Upper lobe of left lung (tissue), 6 donors: ENCODE data around the gene TMPRSS7. TPM values are rescaled to one million over a fixed set of nuclear protein-coding genes. Genes with fewer than 3 reads are reported as not detected.

Experiments
- ATAC-seq, 2 donors: fragments of 200-7000 bp; cut with Tn5 transposase; one replicate each; pipeline ENCODE4 v1.9.1; 2022; ENCODE audit warnings: mild to moderate bottlenecking in 2 of 2, moderate library complexity in 2 of 2; ENCODE audit not compliant: low FRiP score in 2 of 2
- DNase-seq, 2 donors: peaks; one replicate each; pipeline ENCODE4 v3.0.0-alpha.2; 2019 to 2020
- H3K27ac ChIP-seq, 4 donors: fragments of 200-600 bp; sonication (generic); one replicate each; pipeline ENCODE4 v1.5.1; 2016 to 2019
- H3K27me3 ChIP-seq, 4 donors: fragments of 200-600 bp; sonication (generic); one replicate each; pipeline ENCODE4 v1.5.1; 2017 to 2019
- H3K36me3 ChIP-seq, 4 donors: fragments of 200-600 bp; sonication (generic); one replicate each; pipeline ENCODE4 v1.5.1; 2016 to 2019
- H3K4me1 ChIP-seq, 4 donors: fragments of 200-600 bp; sonication (generic); one replicate each; pipeline ENCODE4 v1.5.1; 2018 to 2019
- H3K4me3 ChIP-seq, 4 donors: fragments of 200-600 bp; sonication (generic); one replicate each; pipeline ENCODE4 v1.5.1; 2017 to 2019; ENCODE audit warnings: mild to moderate bottlenecking in 2 of 4, moderate library complexity in 1 of 4
- H3K9me3 ChIP-seq, 4 donors: fragments of 200-600 bp; sonication (generic); one replicate each; pipeline ENCODE4 v1.5.1; 2018 to 2019
- EP300 ChIP-seq, 4 donors: sonication (generic); formaldehyde crosslinking; IDR thresholded peaks; one replicate each; pipeline ENCODE4 v1.5.1; 2017; ENCODE audit warnings: antibody characterized with exemption in 4 of 4, control low read depth in 2 of 4
- POLR2A ChIP-seq, 4 donors: fragments of 450-650 bp; IDR thresholded peaks; one replicate each; pipeline ENCODE4 v1.5.1; 2016 to 2017; ENCODE audit warnings: antibody characterized with exemption in 4 of 4, mild to moderate bottlenecking in 2 of 4
- POLR2AphosphoS5 ChIP-seq, 2 donors: sonication (generic); formaldehyde crosslinking; IDR thresholded peaks; one replicate each; pipeline ENCODE4 v1.5.1; 2017; ENCODE audit warnings: antibody characterized with exemption in 2 of 2
- WGBS, 2 donors: methylation state at CpG; one replicate each; pipeline ENCODE4 v1.1.5; 2017 to 2018; 5-methylcytosine and 5-hydroxymethylcytosine counted together
- total RNA-seq, 6 donors: library from RNA; depleted of rRNA in 4 of 6; stranded (reverse); fragments of >200 nt in 4 of 6; gene quantifications; one replicate each; pipeline versions ENCODE4 v1.1.0 to v1.2.1, GENCODE V29; 2016 to 2021
- TF ChIP-seq, protein P1 (sequence below), 6 experiments: fragments of 450-650 bp in 4 of 6; fragments of 200-600 bp in 2 of 6; sonication (generic) in 2 of 6; IDR thresholded peaks; one replicate each; pipeline ENCODE4 v1.5.1; 2016 to 2019; ENCODE audit warnings: antibody characterized with exemption in 6 of 6
- donor health status: DM: no; HTN: no; CAD: no; lungs with moderate emphysema.
- donor health status: DM: no; HTN: yes; CAD: no; lungs with severe emphysema.

The TMPRSS7 gene
- total RNA-seq, 6 donors from 2014 or later = 0.15 to 0.39 (median 0.29) TPM; not detected in 3

DNA sequence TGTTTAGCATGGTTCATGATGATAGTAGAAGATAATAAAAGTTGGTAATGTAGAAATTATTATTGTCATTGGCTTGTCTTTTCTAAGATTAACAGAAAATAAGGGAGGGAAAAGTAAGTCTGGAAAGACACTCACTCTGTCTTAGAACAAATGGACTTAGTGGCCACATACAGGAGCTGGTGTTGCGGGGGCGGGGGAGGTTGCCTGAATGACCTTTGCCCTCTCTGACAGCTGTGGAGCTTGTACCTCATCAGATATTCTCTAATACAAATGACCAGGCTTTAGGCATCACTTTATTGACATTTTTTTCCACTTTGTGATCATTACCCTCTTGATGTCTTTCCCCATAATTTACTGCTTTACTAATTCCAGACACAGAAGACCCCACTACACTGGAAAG, 29.9 kb upstream of the TMPRSS7 start:
- H3K27me3 ChIP-seq = no peaks in the 10 kb centered on the region
- H3K9me3 ChIP-seq = no peaks in the 10 kb centered on the region
- H3K4me1 ChIP-seq = no peaks in the 10 kb centered on the region
- H3K4me3 ChIP-seq = no peak overlapping the region
- TF ChIP-seq POLR2AphosphoS5 (IDR thresholded peaks at IDR 0.05) = no peak
- TF ChIP-seq EP300 (IDR thresholded peaks at IDR 0.05) = no peak
- TF ChIP-seq, protein P1, sequence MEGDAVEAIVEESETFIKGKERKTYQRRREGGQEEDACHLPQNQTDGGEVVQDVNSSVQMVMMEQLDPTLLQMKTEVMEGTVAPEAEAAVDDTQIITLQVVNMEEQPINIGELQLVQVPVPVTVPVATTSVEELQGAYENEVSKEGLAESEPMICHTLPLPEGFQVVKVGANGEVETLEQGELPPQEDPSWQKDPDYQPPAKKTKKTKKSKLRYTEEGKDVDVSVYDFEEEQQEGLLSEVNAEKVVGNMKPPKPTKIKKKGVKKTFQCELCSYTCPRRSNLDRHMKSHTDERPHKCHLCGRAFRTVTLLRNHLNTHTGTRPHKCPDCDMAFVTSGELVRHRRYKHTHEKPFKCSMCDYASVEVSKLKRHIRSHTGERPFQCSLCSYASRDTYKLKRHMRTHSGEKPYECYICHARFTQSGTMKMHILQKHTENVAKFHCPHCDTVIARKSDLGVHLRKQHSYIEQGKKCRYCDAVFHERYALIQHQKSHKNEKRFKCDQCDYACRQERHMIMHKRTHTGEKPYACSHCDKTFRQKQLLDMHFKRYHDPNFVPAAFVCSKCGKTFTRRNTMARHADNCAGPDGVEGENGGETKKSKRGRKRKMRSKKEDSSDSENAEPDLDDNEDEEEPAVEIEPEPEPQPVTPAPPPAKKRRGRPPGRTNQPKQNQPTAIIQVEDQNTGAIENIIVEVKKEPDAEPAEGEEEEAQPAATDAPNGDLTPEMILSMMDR (IDR thresholded peaks at IDR 0.05) = no peak
- TF ChIP-seq POLR2A (IDR thresholded peaks at IDR 0.05) = no peak
- no peak overlapping the region for H3K27ac ChIP-seq
- 79 to 92% methylated on average over 2 of the region's 2 CpGs for WGBS, 2 donors
- no peaks in the 10 kb centered on the region for H3K36me3 ChIP-seq
- no peak for ATAC-seq
- no peak for DNase-seq

DNA sequence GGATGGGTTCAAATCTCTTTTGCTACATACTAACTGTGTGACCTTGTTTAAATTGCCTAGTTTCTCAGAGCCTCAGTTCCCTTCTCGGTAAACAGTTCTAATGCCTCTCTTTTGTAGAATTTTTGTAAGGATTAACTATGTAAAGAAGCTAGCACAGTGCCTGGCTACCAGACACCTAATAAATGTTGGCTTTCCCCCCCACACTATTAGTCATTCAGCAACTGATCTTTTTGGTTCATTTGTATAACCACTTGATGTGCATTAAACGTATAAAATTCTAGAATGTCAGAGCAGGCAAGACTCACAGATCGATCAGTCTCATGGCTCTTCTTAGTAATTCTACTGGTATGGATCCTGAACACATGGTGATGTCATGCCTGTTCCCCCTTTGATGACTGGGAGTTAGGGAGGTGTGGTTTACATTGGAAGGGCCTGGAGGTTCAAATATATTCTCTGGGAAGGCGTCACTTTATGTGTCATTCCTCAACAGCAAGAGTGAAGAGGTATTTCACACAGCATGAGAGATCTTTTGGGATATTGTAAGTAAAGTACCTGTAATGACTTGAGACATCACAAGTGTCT, 29.4 kb upstream of the TMPRSS7 start:
- Histone ChIP-seq H3K4me1 (no peaks in the 10 kb centered on the region), H3K9me3 (no peaks in the 10 kb centered on the region), H3K27ac (no peak overlapping the region), H3K27me3 (no peaks in the 10 kb centered on the region), H3K36me3 (no peaks in the 10 kb centered on the region), H3K4me3 (no peak overlapping the region)
- 70 to 92% methylated on average over 4 of the region's 4 CpGs for WGBS, 2 donors
- ATAC-seq (no peak), DNase-seq (no peak)
- TF ChIP-seq POLR2AphosphoS5 (IDR thresholded peaks at IDR 0.05) (no peak), EP300 (IDR thresholded peaks at IDR 0.05) (no peak), POLR2A (IDR thresholded peaks at IDR 0.05) (no peak)
- TF ChIP-seq, protein P1 (IDR thresholded peaks at IDR 0.05) = no peak

DNA sequence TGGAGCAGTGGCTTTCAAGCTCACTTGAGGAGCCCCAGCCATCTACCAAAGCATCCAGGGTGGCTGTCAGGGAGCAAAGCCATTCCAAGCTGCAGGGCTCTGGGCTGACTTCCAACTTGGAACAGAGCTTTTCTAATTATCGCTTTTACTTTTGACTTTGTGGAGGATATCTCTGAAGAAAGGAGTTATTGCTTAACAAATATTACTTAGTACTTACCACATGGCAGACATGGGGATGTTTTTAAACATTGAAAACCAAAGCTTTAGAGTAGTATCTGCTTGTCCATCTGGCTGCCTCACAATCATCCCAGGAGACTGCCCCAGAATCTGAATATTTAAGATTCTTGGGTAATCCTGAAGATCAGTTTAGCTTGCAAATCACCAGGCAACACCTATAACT, 26.9 kb upstream of the TMPRSS7 start:
- WGBS, 2 donors = 41 to 60% methylated on average over 1 of the region's 1 CpG
- no peaks in the 10 kb centered on the region for H3K27me3 ChIP-seq
- no peaks in the 10 kb centered on the region for H3K9me3 ChIP-seq
- H3K4me3 ChIP-seq = no peak overlapping the region
- H3K4me1 ChIP-seq = peaks cover 0 to 4% (median 2%) of the 10 kb centered on the region in 4 donors
- H3K27ac ChIP-seq = no peak overlapping the region
- no peaks in the 10 kb centered on the region for H3K36me3 ChIP-seq
- DNase-seq = no peak
- ATAC-seq = no peak
- TF ChIP-seq POLR2AphosphoS5 (IDR thresholded peaks at IDR 0.05) = no peak
- no peak for TF ChIP-seq POLR2A (IDR thresholded peaks at IDR 0.05)
- no peak for TF ChIP-seq EP300 (IDR thresholded peaks at IDR 0.05)
- TF ChIP-seq, protein P1 (IDR thresholded peaks at IDR 0.05) = no peak

DNA sequence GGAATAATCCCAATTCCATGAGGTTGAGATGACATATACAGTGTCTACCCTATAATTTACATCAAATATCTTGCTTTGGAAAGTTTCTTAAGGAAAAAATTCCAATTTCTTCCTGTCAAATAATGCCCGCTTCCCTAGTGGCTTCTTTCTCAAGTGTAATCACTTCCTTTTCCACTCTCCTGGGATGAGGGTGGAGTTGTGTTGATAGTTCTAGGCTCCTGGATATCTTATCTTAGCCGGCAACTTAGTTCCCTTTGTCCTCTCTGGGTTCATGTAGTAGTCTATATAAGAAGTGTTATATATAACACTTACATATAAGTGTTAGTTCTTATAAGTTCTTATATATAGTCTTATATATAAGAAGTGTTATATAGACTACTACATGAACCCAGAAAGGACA, 24.9 kb upstream of the TMPRSS7 start:
- 76 to 83% methylated on average over 2 of the region's 2 CpGs for WGBS, 2 donors

More for the DNA sequence above, 24.9 kb upstream of the TMPRSS7 start:
- Histone ChIP-seq H3K4me3 (no peak overlapping the region), H3K36me3 (no peaks in the 10 kb centered on the region), H3K9me3 (no peaks in the 10 kb centered on the region), H3K27me3 (no peaks in the 10 kb centered on the region), H3K4me1 (peaks cover 0 to 15% (median 7%) of the 10 kb centered on the region in 4 donors), H3K27ac (no peak overlapping the region)
- ATAC-seq (no peak), DNase-seq (no peak)
- TF ChIP-seq EP300 (IDR thresholded peaks at IDR 0.05) (no peak), POLR2A (IDR thresholded peaks at IDR 0.05) (no peak), POLR2AphosphoS5 (IDR thresholded peaks at IDR 0.05) (no peak)
- TF ChIP-seq, protein P1 (IDR thresholded peaks at IDR 0.05) = no peak
